Measurements from ENCODE around the gene BRD3OS. TPM values are rescaled to one million over a fixed set of nuclear protein-coding genes. Genes with fewer than 3 reads are reported as not detected.

Gene BRD3OS
- total and polyA plus RNA-seq, 2 of the 13 experiments (the other 11 are each of a cell fraction or from before 2014, with no cell fraction given) = 4.9 to 5.7 TPM

GRCh38 chr9:133994353-133995011 lies 30.8 kb upstream of the BRD3OS start (continued):
- TF ChIP-seq ZBTB46 (CRISPR knock-in tag; IDR thresholded peaks at IDR 0.05; ENCODE audit: borderline replicate concordance) (no peak), RFXAP (CRISPR knock-in tag; IDR thresholded peaks at IDR 0.05; ENCODE audit: borderline replicate concordance) (no peak), MYPOP (CRISPR knock-in tag; IDR thresholded peaks at IDR 0.05) (no peak), EED (CRISPR knock-in tag; IDR thresholded peaks at IDR 0.05) (no peak), KMT2A (CRISPR knock-in tag; IDR thresholded peaks at IDR 0.05) (0 out of 2 replicates have a peak, but pooled peaks have one; percentile 39), ZNF782 (CRISPR knock-in tag; IDR thresholded peaks at IDR 0.05; ENCODE audit: borderline replicate concordance) (no peak; the same call in 1 of the 2 replicates), NCOA2 (CRISPR knock-in tag; IDR thresholded peaks at IDR 0.05) (0 out of 2 replicates have a peak, but pooled peaks have one; percentile 24), ZFP36L2 (CRISPR knock-in tag; IDR thresholded peaks at IDR 0.05) (no peak), ZNF296 (CRISPR knock-in tag; conservative IDR thresholded peaks at IDR 0.05) (no peak), TBX3 (IDR thresholded peaks at IDR 0.05; ENCODE audit: borderline replicate concordance) (no peak), ZBED4 (CRISPR knock-in tag; IDR thresholded peaks at IDR 0.05; ENCODE audit: borderline replicate concordance) (no peak), ZFP90 (CRISPR knock-in tag; IDR thresholded peaks at IDR 0.05; ENCODE audit: borderline replicate concordance) (no peak), MTF1 (CRISPR knock-in tag; IDR thresholded peaks at IDR 0.05) (no peak), ZNF12 (CRISPR knock-in tag; IDR thresholded peaks at IDR 0.05) (no peak), POGZ (CRISPR knock-in tag; IDR thresholded peaks at IDR 0.05) (no peak), SMAD9 (CRISPR knock-in tag; IDR thresholded peaks at IDR 0.05) (no peak), ETV5 (CRISPR knock-in tag; IDR thresholded peaks at IDR 0.05; ENCODE audit: borderline replicate concordance) (no peak), DDIT3 (CRISPR knock-in tag; IDR thresholded peaks at IDR 0.05) (no peak), ATF5 (CRISPR knock-in tag; IDR thresholded peaks at IDR 0.05; ENCODE audit: low read depth) (no peak), ZNF234 (CRISPR knock-in tag; conservative IDR thresholded peaks at IDR 0.05) (no peak), NR2F1 (CRISPR knock-in tag; IDR thresholded peaks at IDR 0.05) (no peak), ZSCAN30 (CRISPR knock-in tag; IDR thresholded peaks at IDR 0.05) (no peak), SAP130 (CRISPR knock-in tag; IDR thresholded peaks at IDR 0.05; ENCODE audit: low read depth) (peak; percentile 57)
